HepG2 (cell line): ENCODE data around the gene CERT1. TPM values are rescaled to one million over a fixed set of nuclear protein-coding genes. Genes with fewer than 3 reads are reported as not detected.

Experiments
- AKAP8 ChIP-seq: sonication (generic); formaldehyde crosslinking; IDR thresholded peaks from 2 replicates; pipeline ENCODE4 v1.5.1; 2020; ENCODE audit warnings: mild to moderate bottlenecking, missing genetic modification reagents
- CENPT ChIP-seq: sonication (generic); formaldehyde crosslinking; IDR thresholded peaks from 2 replicates; pipeline ENCODE4 v1.8.0; 2022; ENCODE audit warnings: low read depth, mild to moderate bottlenecking, moderate library complexity, missing genetic modification reagents
- HDAC2 ChIP-seq: sonication (generic); formaldehyde crosslinking; IDR thresholded peaks from 2 replicates; pipeline ENCODE4 v1.4.0; 2020; ENCODE audit warnings: missing genetic modification reagents
- HNF4A ChIP-seq: sonication (generic); formaldehyde crosslinking; IDR thresholded peaks from 2 replicates; pipeline ENCODE4 v1.4.0; 2020; ENCODE audit warnings: missing genetic modification reagents
- HOXA3 ChIP-seq: sonication (generic); formaldehyde crosslinking; IDR thresholded peaks from 2 replicates; pipeline ENCODE4 v1.5.0; 2020; ENCODE audit warnings: missing genetic modification reagents
- MTA1 ChIP-seq: sonication (generic); formaldehyde crosslinking; IDR thresholded peaks from 2 replicates; pipeline ENCODE4 v1.4.0; 2020; ENCODE audit warnings: missing genetic modification reagents, mild to moderate bottlenecking, borderline replicate concordance
- PHF5A ChIP-seq: IDR thresholded peaks from one replicate; pipeline ENCODE4 v1.6.1; 2018; ENCODE audit warnings: low read depth, missing genetic modification reagents; ENCODE audit not compliant: unreplicated experiment
- RAD21 ChIP-seq: fragments of 450-650 bp; formaldehyde crosslinking; IDR thresholded peaks from 2 replicates; pipeline ENCODE4 v1.5.0; 2020; ENCODE audit warnings: mild to moderate bottlenecking
- RFXANK ChIP-seq: IDR thresholded peaks from 2 replicates; pipeline ENCODE4 v1.6.1; 2016
- SAP130 ChIP-seq: IDR thresholded peaks from 2 replicates; pipeline ENCODE4 v1.6.1; 2016; ENCODE audit warnings: low read depth
- SOX5 ChIP-seq: IDR thresholded peaks from 2 replicates; pipeline ENCODE4 v1.6.1; 2016; ENCODE audit warnings: borderline replicate concordance
- YEATS4 ChIP-seq: sonication (generic); formaldehyde crosslinking; IDR thresholded peaks from 2 replicates; pipeline ENCODE4 v1.4.0; 2020; ENCODE audit warnings: missing genetic modification reagents, borderline replicate concordance
- ZNF564 ChIP-seq: sonication (generic); formaldehyde crosslinking; IDR thresholded peaks from 2 replicates; pipeline ENCODE4 v1.8.1; 2023; ENCODE audit warnings: mild to moderate bottlenecking, missing genetic modification reagents
- ZNF724P ChIP-seq: sonication (generic); formaldehyde crosslinking; IDR thresholded peaks from 2 replicates; pipeline ENCODE4 v1.8.0; 2022; ENCODE audit warnings: missing genetic modification reagents, borderline replicate concordance
- polyA plus RNA-seq, 8 experiments: library from polyadenylated mRNA; depleted of rRNA in 3 of 8; stranded (reverse) in 7 of 8; unstranded in 1 of 8; fragments of >200 nt; fragmentation: Illumina TruSeq in 4 of 8; extraction: Trizol in 4 of 8; gene quantifications; 2 replicates each; pipeline versions ENCODE4 v1.2.1 to v1.2.3, GENCODE V29; 2011 to 2016; ENCODE audit warnings: low read depth in 4 of 8, missing spikeins in 1 of 8, mixed read lengths in 1 of 8; ENCODE audit not compliant: insufficient read depth in 1 of 8
- total RNA-seq, 5 experiments: library from RNA; depleted of rRNA; stranded (reverse); fragments of >200 nt; fragmentation: Illumina TruSeq; extraction: Trizol; gene quantifications; 2 replicates each; pipeline ENCODE4 v1.2.3, GENCODE V29; 2016; ENCODE audit warnings: low read depth in 1 of 5
- TF ChIP-seq, protein P1 (sequence below): IDR thresholded peaks from 2 replicates; pipeline ENCODE4 v1.6.1; 2016; ENCODE audit warnings: low read depth, borderline replicate concordance
- TF ChIP-seq, protein P2 (sequence below): conservative IDR thresholded peaks from 2 replicates; pipeline ENCODE4 v1.6.1; 2018; ENCODE audit warnings: missing genetic modification reagents
- TF ChIP-seq, protein P3 (sequence below): IDR thresholded peaks from 2 replicates; pipeline ENCODE4 v1.6.1; 2016
- TF ChIP-seq, protein P4 (sequence below): sonication (generic); formaldehyde crosslinking; IDR thresholded peaks from 2 replicates; pipeline ENCODE4 v1.4.0; 2020; ENCODE audit warnings: mild to moderate bottlenecking, missing genetic modification reagents
- TF ChIP-seq, protein P5 (sequence below), 2 experiments: sonication (generic) in 1 of 2; formaldehyde crosslinking in 1 of 2; IDR thresholded peaks; 2 replicates each; pipeline versions ENCODE4 v1.4.0 to v1.6.1; 2018 to 2020; ENCODE audit warnings: missing genetic modification reagents in 2 of 2, borderline replicate concordance in 1 of 2, low read depth in 1 of 2, mild to moderate bottlenecking in 1 of 2, missing biosample characterization in 1 of 2
- TF ChIP-seq, protein P6 (sequence below): sonication (generic); formaldehyde crosslinking; IDR thresholded peaks from 2 replicates; pipeline ENCODE4 v1.4.0; 2020; ENCODE audit warnings: missing genetic modification reagents

The CERT1 gene
- total and polyA plus RNA-seq, 2 of the 13 experiments (the other 11 are each of a cell fraction or from before 2014, with no cell fraction given), result 8.2 to 12.7 TPM

DNA sequence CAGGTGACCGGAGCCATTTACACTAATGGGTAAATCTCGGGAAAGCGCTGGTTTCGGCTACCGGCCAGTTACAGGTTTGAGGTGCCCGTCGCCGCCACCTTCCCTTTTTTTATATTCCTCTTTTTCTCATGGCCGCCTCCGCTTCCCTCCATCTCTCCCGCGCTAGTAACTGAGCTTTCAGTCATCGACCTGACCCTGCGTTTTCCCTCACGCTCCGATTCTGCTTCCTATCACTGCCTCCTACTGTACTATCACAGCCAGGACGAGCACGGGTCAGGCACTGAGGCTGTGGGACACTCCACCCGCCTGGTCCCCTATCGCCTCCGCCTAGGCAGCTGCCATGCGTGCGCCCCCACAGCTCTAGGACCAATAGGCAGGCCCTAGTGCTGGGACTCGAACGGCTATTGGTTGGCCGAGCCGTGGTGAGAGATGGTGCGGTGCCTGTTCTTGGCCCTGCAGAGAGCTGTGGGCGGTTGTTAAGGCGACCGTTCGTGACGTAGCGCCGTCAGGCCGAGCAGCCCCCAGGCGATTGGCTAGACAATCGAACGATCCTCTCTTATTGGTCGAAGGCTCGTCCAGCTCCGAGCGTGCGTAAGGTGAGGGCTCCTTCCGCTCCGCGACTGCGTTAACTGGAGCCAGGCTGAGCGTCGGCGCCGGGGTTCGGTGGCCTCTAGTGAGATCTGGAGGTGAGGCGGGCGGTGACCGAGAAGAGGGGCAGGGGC lies 174.7 kb downstream of the CERT1 start, which contains the start of gene HMGCR (continued):
- TF ChIP-seq, protein P1, sequence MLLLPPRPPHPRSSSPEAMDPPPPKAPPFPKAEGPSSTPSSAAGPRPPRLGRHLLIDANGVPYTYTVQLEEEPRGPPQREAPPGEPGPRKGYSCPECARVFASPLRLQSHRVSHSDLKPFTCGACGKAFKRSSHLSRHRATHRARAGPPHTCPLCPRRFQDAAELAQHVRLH (CRISPR knock-in tag), result peak; percentile 89; the same call in 1 of the 2 replicates
- TF ChIP-seq, protein P2, sequence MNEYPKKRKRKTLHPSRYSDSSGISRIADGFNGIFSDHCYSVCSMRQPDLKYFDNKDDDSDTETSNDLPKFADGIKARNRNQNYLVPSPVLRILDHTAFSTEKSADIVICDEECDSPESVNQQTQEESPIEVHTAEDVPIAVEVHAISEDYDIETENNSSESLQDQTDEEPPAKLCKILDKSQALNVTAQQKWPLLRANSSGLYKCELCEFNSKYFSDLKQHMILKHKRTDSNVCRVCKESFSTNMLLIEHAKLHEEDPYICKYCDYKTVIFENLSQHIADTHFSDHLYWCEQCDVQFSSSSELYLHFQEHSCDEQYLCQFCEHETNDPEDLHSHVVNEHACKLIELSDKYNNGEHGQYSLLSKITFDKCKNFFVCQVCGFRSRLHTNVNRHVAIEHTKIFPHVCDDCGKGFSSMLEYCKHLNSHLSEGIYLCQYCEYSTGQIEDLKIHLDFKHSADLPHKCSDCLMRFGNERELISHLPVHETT, result no peak
- TF ChIP-seq YEATS4 (peak; percentile 88; the same call in 1 of the 2 replicates), ZNF724P (CRISPR knock-in tag) (peak; percentile 72; the same call in 1 of the 2 replicates), AKAP8 (CRISPR knock-in tag) (no peak), RAD21 (CRISPR knock-in tag) (peak; percentile 83), HDAC2 (peak; percentile 85), CENPT (CRISPR knock-in tag) (peak; percentile 66; the same call in 1 of the 2 replicates), MTA1 (peak; percentile 85; the same call in 1 of the 2 replicates), HNF4A (CRISPR knock-in tag) (0 out of 2 replicates have a peak, but pooled peaks have one; percentile 13), HOXA3 (peak; percentile 90), SOX5 (peak; percentile 50; the same call in 1 of the 2 replicates), PHF5A (CRISPR knock-in tag) (peak; percentile 19), RFXANK (peak; percentile 74; the same call in 1 of the 2 replicates), ZNF564 (CRISPR knock-in tag) (peak; percentile 18; the same call in 1 of the 2 replicates), SAP130 (CRISPR knock-in tag) (peak; percentile 93)
- TF ChIP-seq, protein P3, sequence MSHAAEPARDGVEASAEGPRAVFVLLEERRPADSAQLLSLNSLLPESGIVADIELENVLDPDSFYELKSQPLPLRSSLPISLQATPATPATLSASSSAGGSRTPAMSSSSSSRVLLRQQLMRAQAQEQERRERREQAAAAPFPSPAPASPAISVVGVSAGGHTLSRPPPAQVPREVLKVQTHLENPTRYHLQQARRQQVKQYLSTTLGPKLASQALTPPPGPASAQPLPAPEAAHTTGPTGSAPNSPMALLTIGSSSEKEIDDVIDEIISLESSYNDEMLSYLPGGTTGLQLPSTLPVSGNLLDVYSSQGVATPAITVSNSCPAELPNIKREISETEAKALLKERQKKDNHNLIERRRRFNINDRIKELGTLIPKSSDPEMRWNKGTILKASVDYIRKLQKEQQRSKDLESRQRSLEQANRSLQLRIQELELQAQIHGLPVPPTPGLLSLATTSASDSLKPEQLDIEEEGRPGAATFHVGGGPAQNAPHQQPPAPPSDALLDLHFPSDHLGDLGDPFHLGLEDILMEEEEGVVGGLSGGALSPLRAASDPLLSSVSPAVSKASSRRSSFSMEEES (CRISPR knock-in tag), result peak; percentile 56; the same call in 1 of the 2 replicates
- TF ChIP-seq, protein P4, sequence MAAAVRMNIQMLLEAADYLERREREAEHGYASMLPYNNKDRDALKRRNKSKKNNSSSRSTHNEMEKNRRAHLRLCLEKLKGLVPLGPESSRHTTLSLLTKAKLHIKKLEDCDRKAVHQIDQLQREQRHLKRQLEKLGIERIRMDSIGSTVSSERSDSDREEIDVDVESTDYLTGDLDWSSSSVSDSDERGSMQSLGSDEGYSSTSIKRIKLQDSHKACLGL (CRISPR knock-in tag), result 0 out of 2 replicates have a peak, but pooled peaks have one; percentile 1
- TF ChIP-seq, protein P5, sequence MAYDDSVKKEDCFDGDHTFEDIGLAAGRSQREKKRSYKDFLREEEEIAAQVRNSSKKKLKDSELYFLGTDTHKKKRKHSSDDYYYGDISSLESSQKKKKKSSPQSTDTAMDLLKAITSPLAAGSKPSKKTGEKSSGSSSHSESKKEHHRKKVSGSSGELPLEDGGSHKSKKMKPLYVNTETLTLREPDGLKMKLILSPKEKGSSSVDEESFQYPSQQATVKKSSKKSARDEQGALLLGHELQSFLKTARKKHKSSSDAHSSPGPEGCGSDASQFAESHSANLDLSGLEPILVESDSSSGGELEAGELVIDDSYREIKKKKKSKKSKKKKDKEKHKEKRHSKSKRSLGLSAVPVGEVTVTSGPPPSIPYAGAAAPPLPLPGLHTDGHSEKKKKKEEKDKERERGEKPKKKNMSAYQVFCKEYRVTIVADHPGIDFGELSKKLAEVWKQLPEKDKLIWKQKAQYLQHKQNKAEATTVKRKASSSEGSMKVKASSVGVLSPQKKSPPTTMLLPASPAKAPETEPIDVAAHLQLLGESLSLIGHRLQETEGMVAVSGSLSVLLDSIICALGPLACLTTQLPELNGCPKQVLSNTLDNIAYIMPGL (CRISPR knock-in tag; IDR thresholded peaks at IDR 0.05; ENCODE audit: borderline replicate concordance in 1 of 2, low read depth in 1 of 2), result peak; percentile 87 to 93
- TF ChIP-seq, protein P6, sequence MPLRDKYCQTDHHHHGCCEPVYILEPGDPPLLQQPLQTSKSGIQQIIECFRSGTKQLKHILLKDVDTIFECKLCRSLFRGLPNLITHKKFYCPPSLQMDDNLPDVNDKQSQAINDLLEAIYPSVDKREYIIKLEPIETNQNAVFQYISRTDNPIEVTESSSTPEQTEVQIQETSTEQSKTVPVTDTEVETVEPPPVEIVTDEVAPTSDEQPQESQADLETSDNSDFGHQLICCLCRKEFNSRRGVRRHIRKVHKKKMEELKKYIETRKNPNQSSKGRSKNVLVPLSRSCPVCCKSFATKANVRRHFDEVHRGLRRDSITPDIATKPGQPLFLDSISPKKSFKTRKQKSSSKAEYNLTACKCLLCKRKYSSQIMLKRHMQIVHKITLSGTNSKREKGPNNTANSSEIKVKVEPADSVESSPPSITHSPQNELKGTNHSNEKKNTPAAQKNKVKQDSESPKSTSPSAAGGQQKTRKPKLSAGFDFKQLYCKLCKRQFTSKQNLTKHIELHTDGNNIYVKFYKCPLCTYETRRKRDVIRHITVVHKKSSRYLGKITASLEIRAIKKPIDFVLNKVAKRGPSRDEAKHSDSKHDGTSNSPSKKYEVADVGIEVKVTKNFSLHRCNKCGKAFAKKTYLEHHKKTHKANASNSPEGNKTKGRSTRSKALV, result no peak
